ENCODE data around the gene KAZN.

GRCh38 chr1:14849038-14849437 is 250.6 kb downstream of the KAZN start:
- TF ChIP-seq, protein P1, sequence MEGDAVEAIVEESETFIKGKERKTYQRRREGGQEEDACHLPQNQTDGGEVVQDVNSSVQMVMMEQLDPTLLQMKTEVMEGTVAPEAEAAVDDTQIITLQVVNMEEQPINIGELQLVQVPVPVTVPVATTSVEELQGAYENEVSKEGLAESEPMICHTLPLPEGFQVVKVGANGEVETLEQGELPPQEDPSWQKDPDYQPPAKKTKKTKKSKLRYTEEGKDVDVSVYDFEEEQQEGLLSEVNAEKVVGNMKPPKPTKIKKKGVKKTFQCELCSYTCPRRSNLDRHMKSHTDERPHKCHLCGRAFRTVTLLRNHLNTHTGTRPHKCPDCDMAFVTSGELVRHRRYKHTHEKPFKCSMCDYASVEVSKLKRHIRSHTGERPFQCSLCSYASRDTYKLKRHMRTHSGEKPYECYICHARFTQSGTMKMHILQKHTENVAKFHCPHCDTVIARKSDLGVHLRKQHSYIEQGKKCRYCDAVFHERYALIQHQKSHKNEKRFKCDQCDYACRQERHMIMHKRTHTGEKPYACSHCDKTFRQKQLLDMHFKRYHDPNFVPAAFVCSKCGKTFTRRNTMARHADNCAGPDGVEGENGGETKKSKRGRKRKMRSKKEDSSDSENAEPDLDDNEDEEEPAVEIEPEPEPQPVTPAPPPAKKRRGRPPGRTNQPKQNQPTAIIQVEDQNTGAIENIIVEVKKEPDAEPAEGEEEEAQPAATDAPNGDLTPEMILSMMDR (IDR thresholded peaks at IDR 0.05), result no peak
- TF ChIP-seq POLR2A (IDR thresholded peaks at IDR 0.05), result no peak
